MM.1S (cell line): ENCODE measurements around the gene VPREB1.

Experiments
- CTCF ChIP-seq: fragments of 300-600 bp; sonication (generic); IDR thresholded peaks from 2 replicates; pipeline ENCODE4 v1.5.1; 2016; ENCODE audit warnings: antibody characterized with exemption, low read length, mixed read lengths
- EZH2 ChIP-seq: fragments of 300-600 bp; sonication (generic); optimal IDR thresholded peaks from 2 replicates; pipeline ENCODE3; 2017; ENCODE audit warnings: low read depth, mild to moderate bottlenecking, antibody characterized with exemption, low read length, mixed read lengths

GRCh38 chr22:22194931-22195264 lies 49.7 kb upstream of the VPREB1 start:
- TF ChIP-seq CTCF = no peak
- TF ChIP-seq EZH2 = no peak
